ENCODE data around the gene ACBD7. TPM values are rescaled to one million over a fixed set of nuclear protein-coding genes. Genes with fewer than 3 reads are reported as not detected.

ACBD7 gene
- total and polyA plus RNA-seq, 8 donors, result 0.21 to 9.2 (median 5.7) TPM

GRCh38 chr10:15037691-15038090 lies 50.9 kb downstream of the ACBD7 start:
- DNase-seq (no peak), ATAC-seq (no peak)
- Histone ChIP-seq H3K4me3 (no peak overlapping the region), H3K9me3 (no peaks in the 10 kb centered on the region), H3K27ac (no peak overlapping the region), H3K27me3 (no peaks in the 10 kb centered on the region), H3K36me3 (no peaks in the 10 kb centered on the region), H3K4me1 (peaks cover 0 to 12% of the 10 kb centered on the region in 2 donors)
- intact Hi-C loops (cut with DNase I), result no loop called here
- no peak for TF ChIP-seq CTCF (IDR thresholded peaks at IDR 0.05)

- no peak overlapping the region for H3K4me3 ChIP-seq
- H3K9me3 ChIP-seq, result no peaks in the 10 kb centered on the region
- peak overlapping the region in 1 of 2 donors; percentile 50 for H3K27ac ChIP-seq
- no peak for TF ChIP-seq CTCF (IDR thresholded peaks at IDR 0.05)
- no peaks in the 10 kb centered on the region for H3K36me3 ChIP-seq
- H3K4me1 ChIP-seq, result peaks cover 0 to 10% of the 10 kb centered on the region in 2 donors
- DNase-seq (peak in 2 of 4 donors; percentile 10 to 49), ATAC-seq (peak; percentile 73)
- H3K27me3 ChIP-seq, result no peaks in the 10 kb centered on the region
- intact Hi-C loops (cut with DNase I), result no loop called here
These were observed 52.9 kb downstream of the ACBD7 start for GRCh38 chr10:15035385-15036301.

- Histone ChIP-seq H3K9me3 (no peaks in the 10 kb centered on the region), H3K27me3 (no peaks in the 10 kb centered on the region), H3K4me1 (no peaks in the 10 kb centered on the region), H3K27ac (no peak overlapping the region), H3K36me3 (no peaks in the 10 kb centered on the region), H3K4me3 (no peak overlapping the region)
- DNase-seq, result no peak
- no peak for TF ChIP-seq CTCF (IDR thresholded peaks at IDR 0.05)
- ATAC-seq, result no peak
- intact Hi-C loops (cut with DNase I), result no loop called here
These were observed 60.8 kb downstream of the ACBD7 start for GRCh38 chr10:15027741-15028140.

Other genes starting within 250 kb of the ACBD7 start
- gene SUV39H2, start 209.9 kb downstream of the ACBD7 start, total RNA-seq, result 10 to 100 TPM; 10.1 to 10.9 TPM
- 10 to 100 TPM; 15.7 to 18.5 (median 17.0) TPM for gene SUV39H2, start 209.9 kb downstream of the ACBD7 start, polyA plus RNA-seq (ENCODE audit: insufficient read length in 6 of 6)
- 10 to 100 TPM in 1 of 2 donors, 1 to 10 TPM in 1; 8.3 to 11.0 TPM for gene DCLRE1C, start 134.7 kb downstream of the ACBD7 start, total RNA-seq
- 10 to 100 TPM; 17.5 to 24.6 (median 20.4) TPM for gene DCLRE1C, start 134.7 kb downstream of the ACBD7 start, polyA plus RNA-seq (ENCODE audit: insufficient read length in 6 of 6)
- not detected for gene MEIG1, start 129.4 kb downstream of the ACBD7 start, total RNA-seq
- 1 to 10 TPM in 5 of 6 donors, under 1 TPM in 1; 0.86 to 1.8 (median 1.3) TPM for gene MEIG1, start 129.4 kb downstream of the ACBD7 start, polyA plus RNA-seq (ENCODE audit: insufficient read length in 6 of 6)
- gene OLAH, start 44.8 kb downstream of the ACBD7 start, total RNA-seq, result 10 to 100 TPM in 1 of 2 donors, under 1 TPM in 1; 0.55 to 19.0 TPM
- under 1 TPM in 3 of 6 donors, not detected in 3; 0.08 to 0.34 (median 0.24) TPM for gene OLAH, start 44.8 kb downstream of the ACBD7 start, polyA plus RNA-seq (ENCODE audit: insufficient read length in 6 of 6)
- 10 to 100 TPM; 11.7 to 14.3 TPM for gene RPP38, start 8.6 kb upstream of the ACBD7 start, total RNA-seq
- 10 to 100 TPM; 24.8 to 27.4 (median 25.7) TPM for gene RPP38, start 8.6 kb upstream of the ACBD7 start, polyA plus RNA-seq (ENCODE audit: insufficient read length in 6 of 6)
- 10 to 100 TPM in 1 of 2 donors, 1 to 10 TPM in 1; 9.2 to 11.3 TPM for gene NMT2, start 79.9 kb upstream of the ACBD7 start, total RNA-seq
- gene NMT2, start 79.9 kb upstream of the ACBD7 start, polyA plus RNA-seq (ENCODE audit: insufficient read length in 6 of 6), result 10 to 100 TPM; 33.3 to 38.5 (median 35.6) TPM